ENCODE measurements around the gene GPC6.
"Not testable (repeated sequence)": the region's sequence is repeated elsewhere in the genome, so short reads cannot be mapped to it uniquely, and the experiment has no call there.

The GPC6 gene

GRCh38 chr13:94343243-94343585, 1116.6 kb downstream of the GPC6 start:
- DNase-seq, result no peak

DNA sequence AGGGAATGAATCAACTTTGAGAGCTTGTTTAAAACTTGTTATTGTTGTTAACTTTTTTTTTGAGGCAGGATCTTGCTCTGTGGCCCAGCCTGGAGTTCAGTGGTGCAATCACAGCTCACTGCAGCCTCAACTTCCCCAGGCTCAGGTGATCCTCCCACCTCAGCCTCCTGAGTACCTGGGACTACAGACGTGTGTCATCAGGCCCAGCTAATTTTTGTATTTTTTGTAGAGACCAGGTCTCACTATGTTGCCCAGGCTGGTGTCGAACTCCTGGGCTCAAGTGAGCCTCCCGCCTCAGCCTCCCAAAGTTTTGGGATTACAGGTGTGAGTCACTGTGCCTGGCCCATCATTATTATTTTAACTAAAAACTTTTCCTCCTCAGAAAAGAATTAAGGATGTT, 1117.1 kb downstream of the GPC6 start:
- not testable (repeated sequence) for DNase-seq

DNA sequence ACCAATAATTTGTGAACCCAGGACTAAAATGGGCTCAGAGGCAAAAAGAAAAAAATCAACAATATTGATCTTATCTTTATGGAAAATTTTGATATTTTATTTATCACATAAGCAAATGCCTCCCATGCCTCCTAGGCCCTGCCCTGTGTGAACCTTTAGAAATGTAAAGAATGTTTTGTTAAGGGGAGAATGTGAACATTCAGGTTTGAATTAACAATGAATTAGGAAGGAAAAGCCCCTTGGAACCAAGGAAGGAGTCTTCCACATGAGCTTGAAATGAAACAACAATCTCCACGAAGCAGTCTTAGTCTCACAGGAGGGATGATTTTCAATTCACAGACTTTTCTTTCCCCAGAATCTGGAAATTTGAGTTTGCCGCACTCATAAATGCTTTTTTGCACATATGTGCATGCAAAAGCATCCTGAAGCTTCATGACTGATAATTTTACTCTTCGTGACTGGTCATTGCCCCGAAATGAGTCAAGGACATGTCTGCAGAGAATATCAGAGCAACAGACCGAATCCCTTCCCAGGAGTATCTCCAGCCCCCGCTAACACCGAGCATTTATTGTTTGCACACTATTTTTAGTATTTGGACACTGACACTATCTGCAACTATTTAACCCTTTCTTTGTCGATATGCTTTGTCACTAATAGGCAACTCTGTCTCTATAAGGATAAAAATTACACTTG, 1117.7 kb downstream of the GPC6 start:
- no peak for DNase-seq

- DNase-seq, result no peak
Measured at GRCh38 chr13:94345374-94346195, 1119.0 kb downstream of the GPC6 start.

GRCh38 chr13:94346261-94347019, 1119.8 kb downstream of the GPC6 start:
- peak; percentile 18 for DNase-seq

DNA sequence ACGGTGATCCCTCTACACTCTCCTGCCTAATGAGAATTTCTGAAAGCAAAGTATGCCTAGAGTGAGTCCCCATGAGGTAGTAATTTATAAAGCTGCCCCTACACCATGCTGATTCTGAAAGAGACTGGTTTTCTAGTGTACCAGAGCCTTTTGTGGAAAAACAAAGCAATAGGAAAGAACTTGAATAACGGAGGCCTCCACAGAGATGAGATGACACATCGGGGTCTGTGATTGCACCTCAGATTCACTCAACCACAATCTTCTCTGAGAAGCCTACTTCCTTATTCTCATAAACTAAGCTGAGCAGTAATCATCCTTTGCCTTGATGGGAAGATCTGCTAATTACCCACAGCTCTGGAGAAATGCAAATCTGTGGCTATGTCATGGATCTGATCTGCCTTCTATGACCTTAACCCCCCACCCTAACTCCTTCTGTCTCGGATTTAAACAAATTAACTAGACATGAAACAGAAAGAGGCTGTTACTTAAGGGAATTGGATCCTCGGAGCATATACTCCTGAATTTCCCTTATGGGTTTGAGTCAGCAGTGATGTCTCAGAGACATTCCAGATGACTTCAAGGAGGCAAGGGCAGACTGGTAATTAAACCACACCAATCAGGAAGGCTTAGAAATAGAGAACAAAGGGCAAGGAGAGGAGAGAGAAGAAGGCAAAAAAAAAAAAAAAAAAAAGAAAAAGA, 1124.8 kb downstream of the GPC6 start:
- DNase-seq, result peak; percentile 33

DNA sequence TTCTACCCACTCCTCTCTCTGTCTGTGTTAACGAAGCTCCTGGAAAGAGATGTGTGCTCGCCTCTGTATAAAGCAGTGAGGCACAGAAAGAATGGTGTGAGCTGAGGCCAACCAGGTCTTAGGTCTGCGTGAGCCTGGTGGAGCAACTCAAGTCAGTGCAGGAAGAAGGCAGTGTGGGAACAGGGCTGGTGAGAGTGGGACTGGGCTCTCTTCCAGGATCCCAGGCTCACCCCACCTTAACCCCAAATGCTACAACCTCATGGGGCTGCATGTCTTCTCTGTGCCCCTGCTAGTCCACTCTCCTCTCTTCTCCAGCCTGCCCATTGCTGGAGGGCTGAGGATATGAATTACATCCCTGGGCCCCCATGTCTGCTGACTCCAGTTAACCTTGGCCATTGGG, 1125.5 kb downstream of the GPC6 start:
- no peak for DNase-seq

DNA sequence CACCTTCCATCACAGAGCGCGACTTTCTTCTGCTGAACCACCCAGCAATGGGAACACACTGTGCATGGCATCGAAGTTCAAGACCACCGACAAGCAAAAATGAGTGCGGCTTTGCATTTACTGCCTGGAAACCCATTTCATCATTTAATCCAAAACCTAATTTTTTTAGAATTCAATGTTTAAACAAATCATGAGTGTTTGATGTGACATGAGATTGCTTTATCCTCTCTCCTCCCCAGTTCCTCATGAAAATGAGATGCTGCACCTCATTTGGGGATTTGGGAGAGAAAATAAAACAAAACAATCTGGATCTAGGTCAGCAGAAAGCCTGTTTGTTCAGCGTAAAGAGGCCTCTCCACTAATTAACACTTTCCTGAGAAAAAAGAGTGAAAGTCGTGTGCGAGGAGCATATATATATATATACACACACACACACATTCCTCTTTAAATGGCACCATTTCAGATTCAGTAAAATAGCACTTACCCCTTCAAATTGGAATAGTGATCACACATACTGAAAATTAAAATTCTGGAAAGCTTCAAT, 1126.6 kb downstream of the GPC6 start:
- DNase-seq, result no peak

DNA sequence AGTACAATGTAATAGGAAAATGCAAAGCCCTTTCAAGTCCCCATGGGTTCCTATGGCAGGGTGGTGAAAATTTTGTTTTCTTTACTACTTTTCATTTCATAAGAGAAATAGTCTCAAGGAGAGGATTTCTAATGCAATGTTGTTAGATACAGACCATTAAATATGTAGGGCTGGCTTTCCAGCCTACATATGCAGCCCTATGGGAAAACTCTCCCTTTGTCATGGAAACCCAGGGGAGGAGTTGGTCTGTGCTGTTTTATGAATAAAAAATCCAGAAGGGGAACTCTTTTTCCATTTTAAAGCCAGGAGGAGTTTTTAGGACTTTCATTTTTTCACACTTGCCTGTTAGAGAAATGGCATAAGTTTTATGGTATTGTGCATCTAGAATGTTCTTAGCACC, 1133.3 kb downstream of the GPC6 start:
- DNase-seq, result no peak

DNA sequence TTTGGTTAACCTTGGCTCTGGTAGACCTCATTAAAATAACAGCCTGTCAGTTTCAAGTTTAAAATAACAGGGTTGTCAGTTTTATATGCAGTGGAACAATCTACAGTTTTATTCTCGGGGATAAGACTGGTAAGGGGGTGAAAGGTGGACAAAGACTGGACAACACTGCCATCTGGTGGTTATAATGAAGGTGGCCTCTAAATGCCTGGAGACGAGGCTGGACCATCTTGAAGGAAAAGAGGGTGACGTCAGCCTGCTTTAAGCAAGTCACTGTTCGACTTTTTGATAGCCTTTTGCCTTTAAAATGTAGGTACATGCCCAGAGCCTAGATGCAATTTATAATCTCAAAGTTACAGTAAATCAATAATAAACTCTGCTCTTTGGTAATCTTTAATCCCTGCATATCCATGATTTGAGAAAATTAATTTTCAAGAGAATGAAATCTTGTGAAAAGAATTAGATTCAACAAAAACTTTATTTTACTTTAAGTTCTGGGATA, 1135.9 kb downstream of the GPC6 start:
- DNase-seq, result peak; percentile 82

DNA sequence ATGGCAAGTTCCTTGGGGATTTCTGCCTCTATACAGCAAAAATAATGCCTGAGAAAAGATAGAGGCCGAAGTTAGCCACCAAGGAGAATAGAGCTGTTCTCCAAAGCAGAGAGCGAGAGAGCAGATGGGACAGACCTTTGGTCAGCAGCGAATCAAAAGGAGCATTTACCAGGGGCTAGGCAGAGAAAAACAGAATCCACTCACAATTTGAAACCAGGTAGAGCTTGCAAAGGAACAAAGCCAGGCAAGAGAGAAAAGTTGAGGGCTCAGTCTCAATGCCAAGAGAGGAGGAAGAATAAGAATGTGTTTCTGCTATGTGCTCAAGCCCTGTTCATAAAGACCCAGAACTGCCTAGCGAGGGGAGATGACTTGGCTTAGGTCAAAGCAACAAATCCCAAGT, 1140.1 kb downstream of the GPC6 start:
- DNase-seq, result no peak

DNA sequence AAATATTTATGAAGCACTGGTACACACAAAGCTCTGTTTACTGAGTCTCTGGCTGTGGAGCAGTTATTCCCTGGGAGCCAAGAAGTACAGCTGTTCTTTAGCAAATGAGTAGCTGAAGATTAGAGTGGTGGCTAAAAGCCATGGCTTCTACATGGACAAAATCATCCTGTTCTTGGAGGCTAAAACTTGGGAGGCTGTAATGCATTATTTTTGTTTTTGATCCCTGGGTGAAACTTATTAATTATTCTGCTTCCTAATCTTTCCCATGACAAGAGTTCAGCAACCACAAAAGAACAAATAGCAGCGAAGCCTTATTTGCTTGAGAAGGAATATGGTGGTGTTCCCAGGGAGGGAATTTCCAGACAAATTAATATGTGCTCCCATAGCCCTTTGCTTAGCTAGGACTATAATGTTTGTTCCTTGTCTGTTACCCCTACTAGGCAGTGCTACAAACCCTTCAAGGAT, 1143.4 kb downstream of the GPC6 start:
- DNase-seq, result no peak

GRCh38 chr13:94371855-94372254, 1145.2 kb downstream of the GPC6 start:
- no peak for DNase-seq

DNA sequence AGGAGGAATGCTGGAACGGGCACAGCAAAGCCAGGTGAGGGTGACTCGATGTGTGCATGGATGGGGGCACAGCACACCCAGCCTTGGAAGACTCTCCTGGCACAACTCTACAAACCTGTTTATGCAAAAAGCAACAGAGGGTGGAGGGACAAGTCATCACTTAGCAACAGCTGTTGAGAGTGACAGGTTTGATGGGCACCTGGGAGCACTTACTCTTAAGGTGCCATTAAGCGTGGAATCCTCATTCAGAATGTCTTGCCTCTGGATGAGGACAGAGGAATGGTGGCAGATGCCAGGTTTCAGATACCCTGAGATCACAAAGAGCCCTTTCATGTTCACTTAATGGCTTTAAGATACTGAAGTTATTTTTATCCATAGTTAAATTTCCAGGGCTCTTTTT, 1155.9 kb downstream of the GPC6 start:
- no peak for DNase-seq

DNA sequence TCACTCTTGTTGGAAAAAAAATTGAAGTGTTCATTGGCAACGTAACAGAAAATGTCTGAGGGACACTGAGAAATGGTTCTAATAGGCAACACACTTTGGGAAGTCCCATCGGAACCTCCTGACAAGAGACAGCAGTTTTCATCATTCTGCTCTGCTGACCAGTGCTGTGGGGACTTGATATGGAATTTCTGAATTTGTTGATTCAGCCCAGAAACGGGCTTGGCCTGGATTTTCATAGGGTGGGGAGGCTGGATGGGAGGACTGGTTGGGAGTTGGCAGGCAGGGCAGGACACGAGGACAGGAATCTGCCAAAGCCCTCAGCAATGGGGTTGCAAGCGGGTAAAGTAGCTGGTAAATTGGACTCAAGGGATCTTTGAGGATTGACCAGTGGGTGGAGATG, 1156.4 kb downstream of the GPC6 start:
- DNase-seq, result no peak

- no peak for DNase-seq
Measured at GRCh38 chr13:94384231-94384905, 1157.8 kb downstream of the GPC6 start.

- DNase-seq, result no peak
Measured at GRCh38 chr13:94387047-94387446, 1160.4 kb downstream of the GPC6 start.

- DNase-seq, result no peak
Measured at GRCh38 chr13:94389604-94390351, 1163.2 kb downstream of the GPC6 start.

- no peak for DNase-seq
Measured at GRCh38 chr13:94390881-94391280, 1164.3 kb downstream of the GPC6 start.

- DNase-seq, result no peak
Measured at GRCh38 chr13:94394723-94395122, 1168.1 kb downstream of the GPC6 start.

DNA sequence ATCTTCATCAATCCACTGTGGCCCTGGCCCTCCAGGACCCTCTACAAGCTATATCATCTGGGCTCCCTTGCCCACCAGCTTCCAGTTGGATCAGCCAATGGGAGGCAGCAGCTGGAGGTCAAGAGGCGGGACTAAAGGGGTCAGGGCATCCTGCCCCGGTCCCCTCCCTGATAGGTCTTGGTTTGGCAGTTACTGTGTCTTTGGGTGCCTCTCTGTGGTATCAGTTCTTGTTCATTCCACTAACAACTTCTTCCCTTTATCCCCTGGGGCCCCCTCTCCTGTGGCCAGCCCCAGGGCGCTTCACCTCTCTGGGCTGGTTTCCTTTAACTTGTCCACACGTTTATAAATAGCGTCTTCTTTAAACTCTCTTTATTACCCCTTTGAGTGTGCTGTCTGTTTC, 1169.3 kb downstream of the GPC6 start:
- DNase-seq, result no peak

Measured in activated CD4-positive, alpha-beta T cell treated with anti-CD3 and anti-CD28 coated beads, Interleukin-2, Interleukin-6, amounts not matched to agents 100 ng/mL and 50 ng/mL, durations not matched to agents 16 hours and 8 hours (primary cell).